AG10803 (cell line): ENCODE results near the gene CCDC178.

Experiments used
- DNase-seq: peaks from one replicate; pipeline ENCODE4 v3.0.0; 2010; ENCODE audit warnings: low read depth
- H3K4me3 ChIP-seq: 2 replicates; pipeline ENCODE4 v1.5.1; 2011; ENCODE audit warnings: mild to moderate bottlenecking, low read length, control low read depth
- TF ChIP-seq, protein P1 (sequence below): conservative IDR thresholded peaks from 2 replicates; pipeline ENCODE4 v1.5.1; 2011; ENCODE audit warnings: mild to moderate bottlenecking, low read length, control low read depth, inconsistent platforms

CCDC178 gene

GRCh38 chr18:33114749-33115148 lies 325.8 kb downstream of the CCDC178 start:
- H3K4me3 ChIP-seq = no peak overlapping the region
- TF ChIP-seq, protein P1, sequence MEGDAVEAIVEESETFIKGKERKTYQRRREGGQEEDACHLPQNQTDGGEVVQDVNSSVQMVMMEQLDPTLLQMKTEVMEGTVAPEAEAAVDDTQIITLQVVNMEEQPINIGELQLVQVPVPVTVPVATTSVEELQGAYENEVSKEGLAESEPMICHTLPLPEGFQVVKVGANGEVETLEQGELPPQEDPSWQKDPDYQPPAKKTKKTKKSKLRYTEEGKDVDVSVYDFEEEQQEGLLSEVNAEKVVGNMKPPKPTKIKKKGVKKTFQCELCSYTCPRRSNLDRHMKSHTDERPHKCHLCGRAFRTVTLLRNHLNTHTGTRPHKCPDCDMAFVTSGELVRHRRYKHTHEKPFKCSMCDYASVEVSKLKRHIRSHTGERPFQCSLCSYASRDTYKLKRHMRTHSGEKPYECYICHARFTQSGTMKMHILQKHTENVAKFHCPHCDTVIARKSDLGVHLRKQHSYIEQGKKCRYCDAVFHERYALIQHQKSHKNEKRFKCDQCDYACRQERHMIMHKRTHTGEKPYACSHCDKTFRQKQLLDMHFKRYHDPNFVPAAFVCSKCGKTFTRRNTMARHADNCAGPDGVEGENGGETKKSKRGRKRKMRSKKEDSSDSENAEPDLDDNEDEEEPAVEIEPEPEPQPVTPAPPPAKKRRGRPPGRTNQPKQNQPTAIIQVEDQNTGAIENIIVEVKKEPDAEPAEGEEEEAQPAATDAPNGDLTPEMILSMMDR = no peak
- no peak for DNase-seq

GRCh38 chr18:33113416-33113815 lies 327.1 kb downstream of the CCDC178 start:
- no peak for DNase-seq
- TF ChIP-seq, protein P1 = no peak
- no peak overlapping the region for H3K4me3 ChIP-seq

DNA sequence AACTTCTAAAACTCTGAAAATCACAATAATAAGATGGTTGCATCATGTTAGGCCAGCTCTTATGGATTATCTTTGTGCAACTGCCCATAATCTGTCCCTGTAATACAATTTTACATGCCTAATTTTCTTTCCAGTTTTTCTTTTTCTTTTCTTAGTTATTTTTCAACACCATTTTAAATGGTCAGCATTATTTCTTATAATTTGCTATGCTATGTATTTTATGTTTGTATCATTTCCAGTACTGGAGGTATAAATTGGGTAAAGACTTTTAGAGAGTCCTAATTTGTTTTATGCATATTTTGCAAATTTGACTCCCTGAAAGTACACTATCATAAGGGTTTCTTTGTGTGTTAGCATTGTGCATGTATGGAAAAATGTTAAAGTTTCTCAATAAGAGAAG lies 333.0 kb downstream of the CCDC178 start:
- TF ChIP-seq, protein P1 = no peak
- no peak for DNase-seq
- no peak overlapping the region for H3K4me3 ChIP-seq

- TF ChIP-seq, protein P1 = no peak
Measured at GRCh38 chr18:33101316-33101715, 339.2 kb downstream of the CCDC178 start.

DNA sequence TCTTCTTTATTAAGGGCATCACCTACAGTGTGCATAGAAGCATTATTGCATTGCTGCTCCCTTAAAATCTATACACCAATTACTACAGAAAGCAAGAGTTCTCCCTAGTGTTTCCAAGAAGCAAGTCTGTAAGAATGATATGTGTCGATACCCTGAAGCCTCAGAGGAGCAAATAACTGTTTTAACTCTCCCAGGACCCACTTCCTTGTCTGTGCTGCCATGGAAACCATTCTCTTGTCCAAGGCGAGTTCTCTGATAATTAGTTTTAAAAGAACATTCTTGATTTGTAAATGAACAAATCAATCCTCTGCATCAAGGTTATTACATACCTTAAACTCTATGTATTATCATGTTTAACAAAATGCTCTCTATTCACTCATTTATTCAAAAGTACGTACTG lies 340.9 kb downstream of the CCDC178 start:
- no peak for DNase-seq
- H3K4me3 ChIP-seq = no peak overlapping the region
- TF ChIP-seq, protein P1 = no peak

More at GRCh38 chr18:33101316-33101715, 339.2 kb downstream of the CCDC178 start:
- H3K4me3 ChIP-seq = no peak overlapping the region
- DNase-seq = no peak

- no peak overlapping the region for H3K4me3 ChIP-seq
- DNase-seq = no peak
- TF ChIP-seq, protein P1 = no peak
Measured at GRCh38 chr18:33097126-33097525, 343.4 kb downstream of the CCDC178 start.

- TF ChIP-seq, protein P1 = no peak
- no peak for DNase-seq
- no peak overlapping the region for H3K4me3 ChIP-seq
Measured at GRCh38 chr18:33090461-33090860, 350.1 kb downstream of the CCDC178 start.
